HG03159 (cell line): ENCODE data around the gene MNT.

Experiments
- ATAC-seq: cut with Tn5 transposase; IDR thresholded peaks from one replicate; pipeline ENCODE4 v1.9.1; 2021; ENCODE audit warnings: mild to moderate bottlenecking, moderate library complexity; ENCODE audit not compliant: unreplicated experiment

Gene MNT

GRCh38 chr17:2383628-2384167, 17.2 kb downstream of the MNT start:
- no peak for ATAC-seq

GRCh38 chr17:2380950-2381649, 19.8 kb downstream of the MNT start:
- no peak for ATAC-seq

- no peak for ATAC-seq
Observed at GRCh38 chr17:2380226-2380922, 20.5 kb downstream of the MNT start.

GRCh38 chr17:2379489-2380225, 21.2 kb downstream of the MNT start:
- no peak for ATAC-seq

GRCh38 chr17:2378905-2379304, 22.0 kb downstream of the MNT start:
- no peak for ATAC-seq

- ATAC-seq = no peak
Observed at GRCh38 chr17:2377659-2378058, 23.2 kb downstream of the MNT start.

GRCh38 chr17:2376107-2376506, 24.8 kb downstream of the MNT start:
- no peak for ATAC-seq

- ATAC-seq = no peak
Observed at GRCh38 chr17:2375406-2375805, 25.5 kb downstream of the MNT start.

- no peak for ATAC-seq
Observed at GRCh38 chr17:2374549-2375285, 26.1 kb downstream of the MNT start.

GRCh38 chr17:2373179-2373578, 27.7 kb downstream of the MNT start:
- ATAC-seq = no peak

GRCh38 chr17:2372681-2373080, 28.2 kb downstream of the MNT start:
- no peak for ATAC-seq

GRCh38 chr17:2372180-2372579, 28.7 kb downstream of the MNT start:
- no peak for ATAC-seq

- ATAC-seq = no peak
Observed at GRCh38 chr17:2371183-2372130, 29.4 kb downstream of the MNT start.

- ATAC-seq = no peak
Observed at GRCh38 chr17:2370211-2370589, 30.7 kb downstream of the MNT start.

GRCh38 chr17:2369551-2370210, 31.2 kb downstream of the MNT start:
- no peak for ATAC-seq

GRCh38 chr17:2369039-2369438, 31.8 kb downstream of the MNT start:
- ATAC-seq = no peak

- ATAC-seq = no peak
Observed at GRCh38 chr17:2368359-2368758, 32.5 kb downstream of the MNT start.

GRCh38 chr17:2366747-2367494, 33.9 kb downstream of the MNT start:
- no peak for ATAC-seq

- no peak for ATAC-seq
Observed at GRCh38 chr17:2365132-2365531, 35.7 kb downstream of the MNT start.
